Stimulated activated CD4-positive, alpha-beta T cell treated with anti-CD3 and anti-CD28 coated beads, Interleukin-2, amount 100 ng/mL, for 4 hours (primary cell): ENCODE results near the gene CCT8L2.
"Not testable (repeated sequence)": the region's sequence is repeated elsewhere in the genome, so short reads cannot be mapped to it uniquely, and the experiment has no call there.

ENCODE experiments used
- DNase-seq: peaks from one replicate; pipeline ENCODE4 v3.0.0-alpha.2; 2020; ENCODE audit warnings: low read depth

Gene CCT8L2

GRCh38 chr22:16558376-16558945 is 34.1 kb downstream of the CCT8L2 start:
- DNase-seq = not testable (repeated sequence)

- not testable (repeated sequence) for DNase-seq
Observed at GRCh38 chr22:16557511-16557910, 35.1 kb downstream of the CCT8L2 start.

GRCh38 chr22:16555077-16555994 is 37.3 kb downstream of the CCT8L2 start:
- DNase-seq = not testable (repeated sequence)

GRCh38 chr22:16543310-16543709 is 49.3 kb downstream of the CCT8L2 start:
- not testable (repeated sequence) for DNase-seq
